ENCODE results near the gene TSEN2. TPM values are rescaled to one million over a fixed set of nuclear protein-coding genes. Genes with fewer than 3 reads are reported as not detected.
"Not testable (repeated sequence)": the region's sequence is repeated elsewhere in the genome, so short reads cannot be mapped to it uniquely, and the experiment has no call there.

The TSEN2 gene
- polyA plus RNA-seq, 1 experiment: 11.0 TPM

- Histone ChIP-seq H3K4me3 (ENCODE audit: low read depth, low read length) (no peak overlapping the region), H3K9me3 (ENCODE audit: control insufficient read depth, insufficient read depth, low read length) (0 out of 2 replicates have a peak, but pooled peaks cover 2% of the 10 kb centered on the region), H3K27ac (ENCODE audit: low read depth, low read length) (no peak overlapping the region), H3K27me3 (ENCODE audit: control insufficient read depth, insufficient read depth, low read length) (peaks cover 4% of the 10 kb centered on the region)
- ChIA-PET POLR2A (no interaction called here), CTCF (interaction anchor here (0.7 kb wide), 1 partner anchor 127 kb away, joined by 5 read pairs; no protein-coding TSS in a partner anchor)
- no peak for DNase-seq (ENCODE audit: low read depth, low spot score)
- no peak for TF ChIP-seq CTCF (IDR thresholded peaks at IDR 0.05; ENCODE audit: low read depth, low read length)
These were observed 37.2 kb upstream of the TSEN2 start for GRCh38 chr3:12447075-12447474.

GRCh38 chr3:12448404-12449202, 35.7 kb upstream of the TSEN2 start:
- H3K4me3 ChIP-seq (ENCODE audit: low read depth, low read length); DNase-seq (ENCODE audit: low read depth, low spot score); H3K9me3 ChIP-seq (ENCODE audit: control insufficient read depth, insufficient read depth, low read length); POLR2A ChIA-PET; CTCF ChIA-PET; H3K27me3 ChIP-seq (ENCODE audit: control insufficient read depth, insufficient read depth, low read length); H3K27ac ChIP-seq (ENCODE audit: low read depth, low read length): not testable (repeated sequence)

GRCh38 chr3:12449889-12450682, 34.2 kb upstream of the TSEN2 start:
- Histone ChIP-seq H3K4me3 (ENCODE audit: low read depth, low read length) (no peak overlapping the region), H3K27ac (ENCODE audit: low read depth, low read length) (no peak overlapping the region), H3K9me3 (ENCODE audit: control insufficient read depth, insufficient read depth, low read length) (0 out of 2 replicates have a peak, but pooled peaks cover 2% of the 10 kb centered on the region), H3K27me3 (ENCODE audit: control insufficient read depth, insufficient read depth, low read length) (peaks cover 4% of the 10 kb centered on the region)
- ChIA-PET CTCF (no interaction called here), POLR2A (no interaction called here)
- no peak for DNase-seq (ENCODE audit: low read depth, low spot score)
- no peak for TF ChIP-seq CTCF (IDR thresholded peaks at IDR 0.05; ENCODE audit: low read depth, low read length)

- ChIA-PET POLR2A (no interaction called here), CTCF (no interaction called here)
- no peak for DNase-seq (ENCODE audit: low read depth, low spot score)
- Histone ChIP-seq H3K4me3 (ENCODE audit: low read depth, low read length) (no peak overlapping the region), H3K9me3 (ENCODE audit: control insufficient read depth, insufficient read depth, low read length) (0 out of 2 replicates have a peak, but pooled peaks cover 2% of the 10 kb centered on the region), H3K27ac (ENCODE audit: low read depth, low read length) (no peak overlapping the region), H3K27me3 (ENCODE audit: control insufficient read depth, insufficient read depth, low read length) (peaks cover 4% of the 10 kb centered on the region)
- TF ChIP-seq CTCF (IDR thresholded peaks at IDR 0.05; ENCODE audit: low read depth, low read length): no peak
These were observed 32.8 kb upstream of the TSEN2 start for GRCh38 chr3:12451481-12451880.

- no peak for DNase-seq (ENCODE audit: low read depth, low spot score)
- 0 out of 2 replicates have a peak, but pooled peaks cover 2% of the 10 kb centered on the region for H3K9me3 ChIP-seq (ENCODE audit: control insufficient read depth, insufficient read depth, low read length)
- no peak overlapping the region for H3K27ac ChIP-seq (ENCODE audit: low read depth, low read length)
- no peak overlapping the region for H3K4me3 ChIP-seq (ENCODE audit: low read depth, low read length)
- ChIA-PET POLR2A (no interaction called here), CTCF (interaction anchor here (1.3 kb wide), 1 partner anchor 317 kb away, joined by 3 read pairs; no protein-coding TSS in a partner anchor)
- H3K27me3 ChIP-seq (ENCODE audit: control insufficient read depth, insufficient read depth, low read length): peaks cover 4% of the 10 kb centered on the region
- no peak for TF ChIP-seq CTCF (IDR thresholded peaks at IDR 0.05; ENCODE audit: low read depth, low read length)
These were observed 32.3 kb upstream of the TSEN2 start for GRCh38 chr3:12451960-12452359.
